GM18508 (cell line): ENCODE results near the gene PRKAG1.

ENCODE experiments used
- ATAC-seq: cut with Tn5 transposase; IDR thresholded peaks from one replicate; pipeline ENCODE4 v1.9.1; 2021; ENCODE audit warnings: moderate number of reproducible peaks; ENCODE audit not compliant: insufficient read depth, unreplicated experiment

PRKAG1 gene

GRCh38 chr12:48970702-48971334, 47.8 kb downstream of the PRKAG1 start:
- no peak for ATAC-seq

- no peak for ATAC-seq
Observed at GRCh38 chr12:48969833-48970701, 48.5 kb downstream of the PRKAG1 start.

GRCh38 chr12:48969160-48969771, 49.3 kb downstream of the PRKAG1 start:
- no peak for ATAC-seq

GRCh38 chr12:48968467-48968866, 50.1 kb downstream of the PRKAG1 start:
- no peak for ATAC-seq

- no peak for ATAC-seq
Observed at GRCh38 chr12:48967991-48968390, 50.6 kb downstream of the PRKAG1 start.

- no peak for ATAC-seq
Observed at GRCh38 chr12:48966177-48966895, 52.2 kb downstream of the PRKAG1 start.

GRCh38 chr12:48965298-48965838, 53.2 kb downstream of the PRKAG1 start:
- ATAC-seq: no peak

- ATAC-seq: no peak
Observed at GRCh38 chr12:48961801-48962200, 56.8 kb downstream of the PRKAG1 start.

GRCh38 chr12:48961331-48961730, 57.2 kb downstream of the PRKAG1 start:
- no peak for ATAC-seq

GRCh38 chr12:48960834-48961233, 57.7 kb downstream of the PRKAG1 start:
- no peak for ATAC-seq

- ATAC-seq: no peak
Observed at GRCh38 chr12:48958049-48958388, 60.6 kb downstream of the PRKAG1 start.

GRCh38 chr12:48957141-48958048, 61.2 kb downstream of the PRKAG1 start, which contains the start of gene ARF3:
Gene ARF3 (minus strand): TSS chr12:48957487. CDS start chr12:48941095, 16,392 bp downstream.
- ATAC-seq: no peak

- no peak for ATAC-seq
Observed at GRCh38 chr12:48956279-48957140, 62.1 kb downstream of the PRKAG1 start.

- ATAC-seq: no peak
Observed at GRCh38 chr12:48954841-48955501, 63.6 kb downstream of the PRKAG1 start.

GRCh38 chr12:48954061-48954460, 64.5 kb downstream of the PRKAG1 start:
- no peak for ATAC-seq

GRCh38 chr12:48952691-48953090, 65.9 kb downstream of the PRKAG1 start:
- no peak for ATAC-seq
